ENCODE measurements around the gene RNF11.
"Not testable (repeated sequence)": the region's sequence is repeated elsewhere in the genome, so short reads cannot be mapped to it uniquely, and the experiment has no call there.

RNF11 gene

GRCh38 chr1:51235673-51236530, at the start of gene RNF11:
RNF11 (plus strand) TSS chr1:51236273; CDS start chr1:51236757, 484 bp downstream.
- DNase-seq: peak; percentile 81

- no peak for DNase-seq
Measured at GRCh38 chr1:51188230-51188629, 47.8 kb upstream of the RNF11 start.

DNA sequence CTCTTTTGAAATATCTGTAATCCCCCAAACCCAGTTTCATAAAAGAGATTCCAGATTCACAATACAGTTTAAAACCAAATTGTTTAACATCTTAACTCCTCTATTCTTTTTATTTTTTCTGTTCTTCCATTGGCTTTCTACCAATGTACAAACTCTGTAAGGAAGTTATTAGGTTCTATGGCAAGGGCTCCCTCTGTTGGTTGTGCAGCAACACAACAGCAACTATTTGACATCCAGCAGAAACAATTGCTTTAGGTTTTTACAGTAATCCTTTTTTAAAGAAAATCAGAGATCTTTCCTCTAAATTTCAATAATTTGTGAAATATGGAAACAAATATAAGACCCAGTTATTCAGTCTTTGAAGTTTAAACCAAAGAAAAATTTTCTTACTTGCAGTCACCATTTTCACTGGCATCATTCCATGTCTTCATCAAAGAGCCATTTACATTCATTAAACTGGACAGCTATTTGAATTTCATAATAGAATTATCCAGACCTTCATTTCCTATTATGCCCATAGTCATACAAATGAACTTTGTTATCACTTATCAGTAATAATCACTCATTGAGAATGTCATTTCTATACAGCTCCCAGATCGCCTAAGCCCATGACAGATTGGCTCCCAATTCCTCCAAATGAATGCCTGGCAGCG, 46.5 kb upstream of the RNF11 start:
- peak; percentile 24 for DNase-seq

- DNase-seq: no peak
Measured at GRCh38 chr1:51190961-51191360, 45.1 kb upstream of the RNF11 start.

DNA sequence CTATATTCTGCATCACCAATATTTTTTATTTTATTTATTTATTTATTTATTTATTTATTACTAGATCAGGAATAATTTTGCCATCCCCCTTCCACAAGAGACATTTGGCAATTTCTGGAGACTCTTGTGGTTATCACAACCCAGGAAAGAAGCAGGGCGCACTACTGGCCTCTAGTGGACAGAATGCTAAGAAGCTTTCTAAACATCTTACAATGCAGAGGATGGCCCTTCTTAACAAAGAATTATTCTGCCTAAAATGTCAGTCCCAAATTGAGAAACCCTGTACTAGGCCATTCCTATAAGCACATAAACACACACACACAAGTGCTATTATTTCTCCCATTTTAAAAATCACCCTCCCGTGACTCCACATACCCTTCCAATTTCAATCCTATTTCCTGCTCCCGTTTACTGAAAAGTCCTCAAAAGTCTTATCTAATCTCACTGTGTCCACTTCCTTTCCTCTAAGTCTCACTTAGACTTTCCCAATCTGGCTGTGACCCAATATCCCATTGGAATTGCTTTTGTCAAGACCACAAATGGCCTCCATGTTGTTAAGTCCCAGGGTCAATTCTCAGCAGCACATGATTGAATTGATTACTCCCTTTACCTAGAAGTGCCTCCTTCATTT, 43.7 kb upstream of the RNF11 start:
- DNase-seq: no peak

GRCh38 chr1:51193564-51193963, 42.5 kb upstream of the RNF11 start:
- DNase-seq: no peak

- no peak for DNase-seq
Measured at GRCh38 chr1:51203121-51203873, 32.8 kb upstream of the RNF11 start.

DNA sequence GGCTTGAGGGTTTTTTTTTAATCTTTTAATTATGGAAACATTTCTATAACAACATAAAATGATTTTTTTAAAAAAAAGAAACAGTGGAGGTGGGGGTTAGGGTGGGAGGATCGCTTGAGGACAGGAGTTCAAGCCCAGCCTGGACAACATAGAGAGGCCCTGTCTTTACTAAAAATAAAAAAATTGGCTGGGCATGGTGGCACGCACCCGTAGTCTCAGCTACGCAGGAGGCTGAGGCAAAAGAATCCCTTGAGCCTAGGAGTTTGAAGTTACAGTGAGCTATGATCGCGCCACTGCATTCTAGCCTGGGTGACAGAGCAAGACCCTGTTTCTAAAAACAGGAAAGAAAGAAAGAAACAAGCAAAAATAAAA, 32.2 kb upstream of the RNF11 start:
- DNase-seq: no peak

DNA sequence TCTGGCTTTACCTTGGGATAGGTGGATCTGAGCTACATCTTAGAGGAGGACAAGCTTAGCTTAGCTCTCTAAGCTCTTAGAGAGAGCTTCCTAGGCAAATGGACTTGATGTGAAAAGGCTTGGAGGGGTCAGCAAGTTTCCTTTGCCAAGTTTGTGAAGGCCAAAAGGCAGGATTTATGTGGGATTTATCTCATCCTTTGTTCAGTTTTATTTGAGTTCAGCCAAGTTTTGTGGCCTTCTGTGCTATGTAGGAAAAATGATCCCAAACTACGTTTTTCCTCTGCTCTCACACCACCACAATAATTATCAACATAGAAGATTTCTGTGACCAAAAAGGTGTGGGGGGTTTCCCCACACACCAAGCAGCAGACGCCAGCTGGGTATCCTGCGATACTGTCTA, 26.0 kb upstream of the RNF11 start:
- DNase-seq: no peak

DNA sequence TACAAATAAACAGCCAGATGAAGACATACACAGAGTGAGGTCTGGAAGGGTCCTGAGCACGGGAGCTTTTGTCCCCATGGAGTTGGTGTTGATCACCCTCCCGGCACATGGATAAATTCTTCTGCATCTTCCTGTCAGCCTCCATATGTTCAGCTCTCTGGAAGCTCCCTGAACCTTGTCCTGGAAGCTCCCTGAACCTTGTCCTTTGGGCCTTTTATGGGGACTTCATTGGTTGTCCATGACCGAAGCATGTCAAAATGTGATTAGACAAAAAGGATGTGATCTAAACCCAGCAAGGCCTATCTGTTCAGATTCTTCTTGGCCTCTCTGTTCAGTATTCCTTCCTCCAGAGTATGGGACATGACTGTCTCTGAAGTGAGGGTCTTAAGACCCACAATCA, 25.4 kb upstream of the RNF11 start:
- DNase-seq: no peak

GRCh38 chr1:51214615-51215131, 21.4 kb upstream of the RNF11 start:
- DNase-seq: no peak

GRCh38 chr1:51215169-51215568, 20.9 kb upstream of the RNF11 start:
- no peak for DNase-seq

- DNase-seq: no peak
Measured at GRCh38 chr1:51216631-51217030, 19.4 kb upstream of the RNF11 start.

GRCh38 chr1:51217101-51217500, 19.0 kb upstream of the RNF11 start:
- DNase-seq: no peak

- DNase-seq: no peak
Measured at GRCh38 chr1:51218570-51218969, 17.5 kb upstream of the RNF11 start.

DNA sequence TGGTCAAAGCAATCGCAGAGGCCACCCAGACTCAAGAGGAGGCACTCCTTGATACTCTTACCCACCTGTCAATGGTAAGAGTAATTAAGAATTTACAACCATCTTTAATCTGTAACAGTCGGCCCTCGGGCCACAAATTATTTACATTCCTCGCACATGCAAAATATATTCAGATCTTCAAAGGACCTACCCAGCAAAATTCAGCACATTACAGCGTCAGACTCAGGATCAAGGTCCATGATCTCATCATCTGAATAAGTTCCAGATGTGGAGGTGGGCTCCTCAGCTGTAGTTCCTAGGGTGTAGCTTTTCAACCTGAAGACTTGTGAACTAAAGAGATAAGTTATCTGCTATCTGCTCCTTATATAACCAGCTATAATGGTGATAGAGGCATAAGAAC, 17.1 kb upstream of the RNF11 start:
- DNase-seq: peak; percentile 32

GRCh38 chr1:51221529-51221928, 14.5 kb upstream of the RNF11 start:
- not testable (repeated sequence) for DNase-seq

- no peak for DNase-seq
Measured at GRCh38 chr1:51222136-51222787, 13.8 kb upstream of the RNF11 start.

- DNase-seq: no peak
Measured at GRCh38 chr1:51222809-51223208, 13.3 kb upstream of the RNF11 start.

- DNase-seq: no peak
Measured at GRCh38 chr1:51224255-51224654, 11.8 kb upstream of the RNF11 start.

DNA sequence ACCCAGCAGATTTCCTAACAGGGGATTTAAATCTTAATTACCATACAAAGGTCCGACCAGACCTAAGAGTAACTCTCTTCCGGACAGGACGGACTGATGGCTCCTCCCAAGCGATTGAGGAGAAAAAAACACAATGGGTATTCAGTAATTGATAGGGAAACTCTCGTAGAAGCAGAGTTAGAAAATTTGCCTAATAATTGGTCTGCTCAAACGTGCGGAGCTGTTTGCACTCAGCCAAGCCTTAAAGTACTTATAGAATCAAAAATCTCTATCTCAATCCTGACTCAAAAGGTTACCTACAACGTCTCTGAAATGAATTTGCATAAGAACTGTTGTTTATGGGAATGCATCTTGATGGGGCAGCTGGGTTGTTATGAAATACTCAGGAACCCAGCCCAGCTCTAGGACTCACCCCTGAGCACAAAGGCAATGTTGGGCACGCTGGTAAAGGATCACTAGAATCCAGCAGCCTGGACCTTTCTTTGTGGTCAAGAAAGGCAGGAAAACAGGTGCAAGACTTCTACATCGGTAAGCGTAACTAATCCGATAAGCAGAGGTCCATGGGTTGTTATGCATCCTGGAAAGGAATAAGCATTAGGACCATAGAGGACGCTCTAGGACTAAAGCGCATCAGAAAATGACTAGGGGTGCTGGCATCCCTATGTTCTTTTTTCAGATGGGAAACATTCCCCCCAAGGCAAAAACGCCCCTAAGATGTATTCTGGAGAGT, 8.7 kb upstream of the RNF11 start:
- peak; percentile 56 for DNase-seq

DNA sequence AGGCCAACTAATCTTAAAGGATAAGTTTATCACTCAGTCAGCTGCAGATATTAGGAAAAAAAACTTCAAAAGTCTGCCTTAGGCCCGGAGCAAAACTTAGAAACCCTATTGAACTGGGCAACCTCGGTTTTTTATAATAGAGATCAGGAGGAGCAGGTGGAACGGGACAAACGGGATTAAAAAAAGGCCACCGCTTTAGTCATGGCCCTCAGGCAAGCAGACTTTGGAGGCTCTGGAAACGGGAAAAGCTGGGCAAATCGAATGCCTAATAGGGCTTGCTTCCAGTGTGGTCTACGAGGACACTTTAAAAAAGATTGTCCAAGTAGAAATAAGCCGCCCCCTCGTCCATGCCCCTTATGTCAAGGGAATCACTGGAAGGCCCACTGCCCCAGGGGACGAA, 7.6 kb upstream of the RNF11 start:
- not testable (repeated sequence) for DNase-seq
